Endothelial cell of umbilical vein (primary cell): ENCODE measurements around the gene MGAT5B. TPM values are rescaled to one million over a fixed set of nuclear protein-coding genes. Genes with fewer than 3 reads are reported as not detected.

Source experiments
- BruUV-seq: library from RNA; stranded (reverse); fragments of 400-500 nt; replicated peaks from 2 replicates; lab custom pipeline; 2021; lab: Mats Ljungman, UMichigan
- CTCF ChIA-PET: fragments of 300-600, 350-600 bp; sonication (Branson Sonifier 250); formaldehyde crosslinking; loops from one replicate; lab custom pipeline; 2021; ENCODE audit warnings: antibody characterized with exemption, inconsistent platforms; lab: Charles Lee
- POLR2A ChIA-PET: fragments of 300-600, 350-600 bp; sonication (Branson Sonifier 250); formaldehyde crosslinking; loops from one replicate; lab custom pipeline; 2021; ENCODE audit warnings: antibody characterized with exemption, inconsistent platforms; lab: Charles Lee
- DNase-seq: peaks from one replicate; pipeline ENCODE4 v3.0.0-alpha.2; 2011; ENCODE audit warnings: low read depth, low spot score
- FAIRE-seq: peaks from 2 replicates; lab custom pipeline; 2011; peaks lifted over from hg19 to GRCh38; lab: Jason Lieb, UNC
- H2AFZ ChIP-seq: 2 replicates; pipeline ENCODE4 v1.6.0; 2012; ENCODE audit warnings: low read depth, low read length, control low read depth, inconsistent platforms
- H3K27ac ChIP-seq: 2 replicates; pipeline ENCODE4 v1.5.1; 2011; ENCODE audit warnings: low read depth, mild to moderate bottlenecking, control low read depth, low read length, moderate library complexity; ENCODE audit not compliant: insufficient read depth
- H3K27me3 ChIP-seq, 2 experiments: 2 replicates each; pipeline versions ENCODE4 v1.6.0 to v1.6.1; 2011; ENCODE audit warnings: low read length in 2 of 2, mixed read lengths in 1 of 2; ENCODE audit not compliant: control insufficient read depth in 2 of 2, insufficient read depth in 2 of 2
- H3K36me3 ChIP-seq, 2 experiments: 2 replicates in 1 of 2; 3 replicates in 1 of 2; pipeline ENCODE4 v1.5.1; 2011; ENCODE audit warnings: low read length in 2 of 2, mild to moderate bottlenecking in 1 of 2, moderate library complexity in 1 of 2; ENCODE audit not compliant: control insufficient read depth in 2 of 2, insufficient read depth in 2 of 2; ENCODE audit errors: extremely low read depth in 1 of 2
- H3K4me1 ChIP-seq: 3 replicates; pipeline ENCODE4 v1.5.1; 2011; ENCODE audit warnings: mild to moderate bottlenecking, low read length; ENCODE audit not compliant: control insufficient read depth, insufficient read depth; ENCODE audit errors: extremely low read depth
- H3K4me2 ChIP-seq: 2 replicates; pipeline ENCODE4 v1.6.1; 2011; ENCODE audit warnings: low read length, control low read depth, mixed read lengths; ENCODE audit not compliant: insufficient read depth
- H3K4me3 ChIP-seq, 3 experiments: fragments of 200-600 bp in 1 of 3; sonication (generic), shearing (Covaris generic) in 1 of 3; replicated peaks in 1 of 3; 2 replicates each; pipeline ENCODE4 v1.5.1; 2011 to 2016; ENCODE audit warnings: control low read depth in 3 of 3, low read length in 3 of 3, mild to moderate bottlenecking in 2 of 3, inconsistent platforms in 1 of 3, low read depth in 1 of 3, moderate library complexity in 1 of 3; ENCODE audit not compliant: insufficient read depth in 1 of 3
- H3K79me2 ChIP-seq: 2 replicates; pipeline ENCODE4 v1.6.0; 2012; ENCODE audit warnings: low read length, inconsistent platforms; ENCODE audit not compliant: control insufficient read depth, insufficient read depth
- H3K9ac ChIP-seq: replicated peaks from 2 replicates; pipeline ENCODE3; 2011; ENCODE audit warnings: low read length, control low read depth; ENCODE audit not compliant: insufficient read depth; ENCODE audit errors: extremely low read depth
- H3K9me1 ChIP-seq: replicated peaks from 3 replicates; pipeline ENCODE4 v1.6.0; 2011; ENCODE audit warnings: mild to moderate bottlenecking, low read length; ENCODE audit not compliant: control insufficient read depth, insufficient read depth; ENCODE audit errors: extremely low read depth
- H3K9me3 ChIP-seq: replicated peaks from 2 replicates; pipeline ENCODE4 v1.5.1; 2012; ENCODE audit warnings: low read length, inconsistent platforms; ENCODE audit not compliant: control insufficient read depth, insufficient read depth
- H4K20me1 ChIP-seq: replicated peaks from 2 replicates; pipeline ENCODE3; 2011; ENCODE audit warnings: mild to moderate bottlenecking, low read length; ENCODE audit not compliant: control insufficient read depth, insufficient read depth; ENCODE audit errors: extremely low read depth
- CTCF ChIP-seq, 2 donors: IDR thresholded peaks; 1 replicate in 1 of 2; 2 replicates in 1 of 2; pipeline ENCODE4 v1.5.1; 2011; ENCODE audit warnings: low read length in 2 of 2, mild to moderate bottlenecking in 2 of 2, moderate library complexity in 2 of 2, control low read depth in 1 of 2, inconsistent platforms in 1 of 2, low read depth in 1 of 2; ENCODE audit not compliant: insufficient read depth in 1 of 2; ENCODE audit errors: extremely low read depth in 1 of 2
- EZH2 ChIP-seq: IDR thresholded peaks from 2 replicates; pipeline ENCODE4 v1.6.1; 2012; ENCODE audit warnings: borderline replicate concordance, low read depth, mild to moderate bottlenecking, moderate library complexity, low read length, inconsistent platforms; ENCODE audit not compliant: severe bottlenecking
- FOS ChIP-seq: IDR thresholded peaks from 2 replicates; pipeline ENCODE4 v1.6.1; 2011; ENCODE audit warnings: mild to moderate bottlenecking, low read length, moderate library complexity, borderline replicate concordance; ENCODE audit not compliant: insufficient read depth
- GATA2 ChIP-seq: IDR thresholded peaks from 2 replicates; pipeline ENCODE4 v1.7.0; 2011; ENCODE audit warnings: low read depth, mild to moderate bottlenecking, moderate library complexity, mixed read lengths, low read length; ENCODE audit not compliant: insufficient read length, insufficient read depth
- JUN ChIP-seq: IDR thresholded peaks from 2 replicates; pipeline ENCODE4 v1.6.1; 2011; ENCODE audit warnings: borderline replicate concordance, low read depth; ENCODE audit not compliant: insufficient read length, insufficient read depth
- MYC ChIP-seq: IDR thresholded peaks from one replicate; pipeline ENCODE4 v1.6.1; 2011; ENCODE audit warnings: mild to moderate bottlenecking, low read depth, low read length
- POLR2A ChIP-seq: IDR thresholded peaks from 2 replicates; pipeline ENCODE4 v1.6.1; 2012; ENCODE audit warnings: low read depth, mild to moderate bottlenecking, control low read depth, low read length
- POLR2AphosphoS5 ChIP-seq: IDR thresholded peaks from 2 replicates; pipeline ENCODE4 v1.6.1; 2012; ENCODE audit warnings: low read depth, mild to moderate bottlenecking, control low read depth, low read length, moderate library complexity; ENCODE audit not compliant: insufficient read depth
- dilution Hi-C: fragments of 300-500 bp; cut with MboI; formaldehyde crosslinking; loops from one replicate; pipeline ENCODE4 v1.15.0; 2019; ENCODE audit warnings: low sequenced_read_pairs; ENCODE audit not compliant: extremely low pct_ligation_motif_present
- intact Hi-C: fragments of 100-400 bp; cut with micrococcal nuclease; formaldehyde crosslinking; loops from one replicate; pipeline ENCODE4 v1.10.0; 2022
- polyA plus RNA-seq, 4 experiments: library from polyadenylated mRNA; depleted of rRNA in 3 of 4; stranded (reverse) in 3 of 4; unstranded in 1 of 4; fragments of >200 nt; gene quantifications; 2 replicates each; pipeline versions ENCODE4 v1.2.1 to v1.2.3, GENCODE V29; 2011 to 2012; ENCODE audit warnings: missing spikeins in 1 of 4
- total RNA-seq: library from RNA; stranded (reverse); gene quantifications from 2 replicates; pipeline ENCODE4 v1.2.3, GENCODE V29; 2021
- TF ChIP-seq, protein P1 (sequence below): IDR thresholded peaks from 2 replicates; pipeline ENCODE4 v1.6.1; 2011; ENCODE audit not compliant: insufficient read depth, insufficient read length

MGAT5B gene
- total and polyA plus RNA-seq, 2 donors (not counting 3 experiments of a cell fraction or from before 2014, with no cell fraction given), result 1.7 to 2.1 TPM

GRCh38 chr17:76906463-76906862 is 38.3 kb downstream of the MGAT5B start:
- Histone ChIP-seq H3K9me3 (no peaks in the 10 kb centered on the region), H2AFZ (no peak overlapping the region), H3K9me1 (no peaks in the 10 kb centered on the region), H4K20me1 (no peaks in the 10 kb centered on the region), H3K36me3 (no peaks in the 10 kb centered on the region), H3K4me1 (peaks cover 4% of the 10 kb centered on the region), H3K27ac (no peak overlapping the region), H3K4me3 (no peak overlapping the region), H3K79me2 (no peaks in the 10 kb centered on the region), H3K4me2 (no peak overlapping the region), H3K27me3 (no peaks in the 10 kb centered on the region), H3K9ac (no peak overlapping the region)
- TF ChIP-seq FOS (no peak), POLR2AphosphoS5 (no peak), POLR2A (no peak), CTCF (IDR thresholded peaks at IDR 0.05; ENCODE audit: extremely low read depth in 1 of 2, insufficient read depth in 1 of 2, low read depth in 1 of 2, low read length in 2 of 2) (no peak), MYC (no peak)
- TF ChIP-seq, protein P1, sequence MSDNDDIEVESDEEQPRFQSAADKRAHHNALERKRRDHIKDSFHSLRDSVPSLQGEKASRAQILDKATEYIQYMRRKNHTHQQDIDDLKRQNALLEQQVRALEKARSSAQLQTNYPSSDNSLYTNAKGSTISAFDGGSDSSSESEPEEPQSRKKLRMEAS, result no peak
- FAIRE-seq (no peak), DNase-seq (no peak)
- intact Hi-C loops (no loop called here), dilution Hi-C loops (no loop called here)
- no TSS peak for BruUV-seq
- POLR2A ChIA-PET, result no interaction called here
- CTCF ChIA-PET, result no interaction called here

DNA sequence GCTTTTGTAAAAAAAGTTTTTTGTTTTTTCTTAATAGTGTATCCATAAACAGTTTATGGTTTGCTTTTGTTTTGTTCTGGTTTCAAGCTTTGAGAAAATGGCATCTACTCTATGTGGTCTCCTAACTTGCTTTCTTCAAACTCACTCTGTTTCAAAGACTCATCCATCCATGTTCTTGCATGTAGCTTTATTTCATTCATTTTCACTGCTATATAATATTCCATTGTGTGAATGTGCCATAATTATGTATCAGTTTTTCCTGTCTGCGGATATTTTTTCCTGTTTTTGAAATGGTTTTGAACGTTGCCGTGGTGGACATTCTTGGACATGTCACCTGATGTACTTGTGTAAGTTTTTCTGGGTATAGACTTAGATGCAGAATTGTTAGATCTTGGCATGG is 39.1 kb downstream of the MGAT5B start:
- Histone ChIP-seq H3K36me3 (no peaks in the 10 kb centered on the region), H3K9me3 (no peaks in the 10 kb centered on the region), H3K27ac (no peak overlapping the region), H4K20me1 (no peaks in the 10 kb centered on the region), H3K9ac (no peak overlapping the region), H3K4me3 (no peak overlapping the region), H3K79me2 (no peaks in the 10 kb centered on the region), H3K4me1 (no peaks in the 10 kb centered on the region), H3K4me2 (no peak overlapping the region), H3K27me3 (no peaks in the 10 kb centered on the region), H3K9me1 (no peaks in the 10 kb centered on the region), H2AFZ (no peak overlapping the region)
- FAIRE-seq (no peak), DNase-seq (no peak)
- no TSS peak for BruUV-seq
- POLR2A ChIA-PET, result no interaction called here
- intact Hi-C loops, result no loop called here
- TF ChIP-seq POLR2AphosphoS5, result no peak
- TF ChIP-seq CTCF (IDR thresholded peaks at IDR 0.05; ENCODE audit: extremely low read depth in 1 of 2, insufficient read depth in 1 of 2, low read depth in 1 of 2, low read length in 2 of 2), result no peak
- TF ChIP-seq EZH2, result no peak
- TF ChIP-seq POLR2A, result no peak
- TF ChIP-seq, protein P1, result no peak
- no peak for TF ChIP-seq MYC
- no peak for TF ChIP-seq GATA2
- no peak for TF ChIP-seq JUN
- TF ChIP-seq FOS, result no peak
- dilution Hi-C loops, result no loop called here
- CTCF ChIA-PET, result no interaction called here
